Upper lobe of left lung (tissue), 4 donors: ENCODE measurements around the gene TSEN54.

Experiments
- CTCF ChIP-seq, 6 experiments: fragments of 450-650 bp in 4 of 6; fragments of 200-600 bp in 2 of 6; sonication (generic) in 2 of 6; IDR thresholded peaks; one replicate each; pipeline ENCODE4 v1.5.1; 2016 to 2019; ENCODE audit warnings: antibody characterized with exemption in 6 of 6
- POLR2A ChIP-seq, 4 donors: fragments of 450-650 bp; IDR thresholded peaks; one replicate each; pipeline ENCODE4 v1.5.1; 2016 to 2017; ENCODE audit warnings: antibody characterized with exemption in 4 of 4, mild to moderate bottlenecking in 2 of 4
- POLR2AphosphoS5 ChIP-seq, 2 donors: sonication (generic); formaldehyde crosslinking; IDR thresholded peaks; one replicate each; pipeline ENCODE4 v1.5.1; 2017; ENCODE audit warnings: antibody characterized with exemption in 2 of 2

- TF ChIP-seq POLR2A (IDR thresholded peaks at IDR 0.05) = no peak
- no peak for TF ChIP-seq CTCF (IDR thresholded peaks at IDR 0.05)
- no peak for TF ChIP-seq POLR2AphosphoS5 (IDR thresholded peaks at IDR 0.05)
These were observed 21.9 kb upstream of the TSEN54 start for GRCh38 chr17:75494326-75494877.
